Uterus (tissue), 4 donors: ENCODE results near the gene ADRA2B. TPM values are rescaled to one million over a fixed set of nuclear protein-coding genes. Genes with fewer than 3 reads are reported as not detected.
"Not testable (repeated sequence)": the region's sequence is repeated elsewhere in the genome, so short reads cannot be mapped to it uniquely, and the experiment has no call there.

Experiments
- DNase-seq, 2 donors: peaks; one replicate each; pipeline ENCODE4 v3.0.0-alpha.2; 2019 to 2020
- H3K27ac ChIP-seq, 2 donors: fragments of 200-600 bp; sonication (generic); 1 replicate in 1 of 2; 2 replicates in 1 of 2; pipeline ENCODE4 v1.5.1; 2016 to 2018
- H3K27me3 ChIP-seq, 2 donors: fragments of 200-600 bp; sonication (generic); one replicate each; pipeline ENCODE4 v1.5.1; 2018 to 2019; ENCODE audit warnings: control low read depth in 1 of 2
- H3K36me3 ChIP-seq, 2 donors: fragments of 200-600 bp; sonication (generic); one replicate each; pipeline ENCODE4 v1.5.1; 2019; ENCODE audit warnings: control low read depth in 1 of 2
- H3K4me1 ChIP-seq, 2 donors: fragments of 200-600 bp; sonication (generic); one replicate each; pipeline ENCODE4 v1.5.1; 2018 to 2019; ENCODE audit warnings: control low read depth in 1 of 2
- H3K4me3 ChIP-seq, 2 donors: fragments of 200-600 bp; sonication (generic); 1 replicate in 1 of 2; 2 replicates in 1 of 2; pipeline ENCODE4 v1.5.1; 2018 to 2019; ENCODE audit warnings: mild to moderate bottlenecking in 1 of 2
- H3K9me3 ChIP-seq, 2 donors: fragments of 200-600 bp; sonication (generic); one replicate each; pipeline ENCODE4 v1.5.1; 2019; ENCODE audit warnings: control low read depth in 1 of 2
- POLR2A ChIP-seq, 2 donors: fragments of 450-650 bp; IDR thresholded peaks; one replicate each; pipeline ENCODE4 v1.6.1; 2016; ENCODE audit warnings: antibody characterized with exemption in 2 of 2, mild to moderate bottlenecking in 1 of 2, moderate library complexity in 1 of 2
- intact Hi-C: fragments of 100-400 bp; cut with DNase I; formaldehyde crosslinking; loops from one replicate; pipeline ENCODE4 v1.15.1; 2023; ENCODE audit warnings: low total_unique reads
- total RNA-seq, 4 donors: library from RNA; depleted of rRNA in 3 of 4; stranded (reverse); fragments of >200 nt in 3 of 4; gene quantifications; one replicate each; pipeline versions ENCODE4 v1.1.0 to v1.2.4, GENCODE V29; 2014 to 2023
- TF ChIP-seq, protein P1 (sequence below), 4 experiments: fragments of 200-600 bp in 2 of 4; fragments of 450-650 bp in 2 of 4; sonication (generic) in 2 of 4; IDR thresholded peaks; one replicate each; pipeline ENCODE4 v1.5.1; 2016 to 2019; ENCODE audit warnings: antibody characterized with exemption in 4 of 4, mild to moderate bottlenecking in 2 of 4, moderate library complexity in 1 of 4
- donor health status: DM: yes; HTN: yes; CAD: no.

The ADRA2B gene
- total RNA-seq: 1 to 10 TPM in 2 of 4 donors, under 1 TPM in 1, not detected in 1; 0.51 to 5.4 (median 2.6) TPM

DNA sequence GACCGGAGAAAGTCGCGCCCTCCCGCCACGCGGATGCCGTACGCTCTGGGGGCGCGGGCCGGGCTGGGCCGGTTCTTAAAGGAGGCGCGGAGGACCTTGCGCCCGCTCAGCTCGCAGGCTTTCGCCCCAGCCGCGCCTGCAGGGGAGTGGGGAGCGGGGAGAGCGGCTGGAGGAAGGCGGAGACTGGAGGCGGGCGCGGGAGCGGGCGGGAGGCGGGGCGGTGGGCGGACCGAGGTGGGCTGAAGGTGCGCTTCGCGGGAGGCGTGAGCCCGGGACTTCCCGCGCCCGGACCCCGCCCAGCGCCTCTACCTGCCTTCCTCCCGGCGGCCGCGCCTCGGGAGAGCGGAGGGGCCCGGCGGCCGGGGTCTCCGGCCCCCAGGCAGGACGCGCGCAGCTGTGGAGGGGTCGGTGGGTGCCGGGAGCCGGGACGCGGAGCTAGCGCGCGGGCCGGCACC lies at the start of gene ADRA2B:
TSS of gene ADRA2B (minus strand) at position 148 of the 455 bp plus-strand sequence. CDS start 422 bp downstream, outside the sequence.
- Histone ChIP-seq H3K4me1 (peaks cover 0 to 13% of the 10 kb centered on the region in 2 donors), H3K4me3 (peak within 1 kb of the TSS; percentile 5 to 47), H3K9me3 (no peaks in the 10 kb centered on the region), H3K36me3 (no peaks in the 10 kb centered on the region), H3K27ac (peak within 1 kb of the TSS; percentile 10 to 41), H3K27me3 (peaks cover 0 to 12% of the 10 kb centered on the region in 2 donors)
- TF ChIP-seq POLR2A (IDR thresholded peaks at IDR 0.05): no peak
- TF ChIP-seq, protein P1, sequence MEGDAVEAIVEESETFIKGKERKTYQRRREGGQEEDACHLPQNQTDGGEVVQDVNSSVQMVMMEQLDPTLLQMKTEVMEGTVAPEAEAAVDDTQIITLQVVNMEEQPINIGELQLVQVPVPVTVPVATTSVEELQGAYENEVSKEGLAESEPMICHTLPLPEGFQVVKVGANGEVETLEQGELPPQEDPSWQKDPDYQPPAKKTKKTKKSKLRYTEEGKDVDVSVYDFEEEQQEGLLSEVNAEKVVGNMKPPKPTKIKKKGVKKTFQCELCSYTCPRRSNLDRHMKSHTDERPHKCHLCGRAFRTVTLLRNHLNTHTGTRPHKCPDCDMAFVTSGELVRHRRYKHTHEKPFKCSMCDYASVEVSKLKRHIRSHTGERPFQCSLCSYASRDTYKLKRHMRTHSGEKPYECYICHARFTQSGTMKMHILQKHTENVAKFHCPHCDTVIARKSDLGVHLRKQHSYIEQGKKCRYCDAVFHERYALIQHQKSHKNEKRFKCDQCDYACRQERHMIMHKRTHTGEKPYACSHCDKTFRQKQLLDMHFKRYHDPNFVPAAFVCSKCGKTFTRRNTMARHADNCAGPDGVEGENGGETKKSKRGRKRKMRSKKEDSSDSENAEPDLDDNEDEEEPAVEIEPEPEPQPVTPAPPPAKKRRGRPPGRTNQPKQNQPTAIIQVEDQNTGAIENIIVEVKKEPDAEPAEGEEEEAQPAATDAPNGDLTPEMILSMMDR (IDR thresholded peaks at IDR 0.05): no peak
- peak in 1 of 2 donors; percentile 36 for DNase-seq
- intact Hi-C loops: no loop called here

DNA sequence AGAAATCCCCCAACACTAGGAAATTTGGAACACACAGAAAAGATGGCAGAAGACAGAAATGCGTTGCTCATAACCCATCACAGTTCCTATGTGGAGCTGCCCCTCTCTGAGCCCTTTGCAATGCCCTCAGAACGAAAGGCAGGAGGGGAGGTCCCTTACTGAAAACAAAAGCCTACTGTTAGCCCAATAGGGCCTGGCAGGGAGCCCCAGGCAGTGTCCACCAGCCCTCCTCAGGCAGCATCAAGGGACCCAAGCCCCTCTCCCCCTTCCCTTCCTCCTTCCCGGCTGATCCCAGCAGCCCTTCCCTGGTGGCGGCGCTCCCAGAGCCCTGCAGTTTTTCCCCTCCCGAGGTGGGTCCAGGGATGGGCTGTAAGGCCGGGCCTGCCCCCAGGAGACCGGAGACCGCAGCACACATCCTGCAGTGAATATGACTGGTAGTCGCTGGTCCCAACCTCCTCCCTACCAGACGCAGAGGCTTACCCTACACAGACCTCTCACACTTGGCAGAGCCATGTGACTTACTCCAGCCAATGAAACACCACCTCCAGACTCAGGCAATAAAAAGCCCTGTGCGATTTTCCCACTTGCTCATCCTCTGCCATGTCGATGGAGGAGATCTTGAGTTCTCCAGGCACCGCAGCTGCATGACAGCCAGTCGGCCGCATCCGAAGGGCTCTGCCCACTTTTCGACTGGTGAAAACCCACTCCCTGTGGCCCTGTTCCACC lies 48.3 kb upstream of the ADRA2B start:
- Histone ChIP-seq H3K9me3 (peaks cover 0 to under 1% of the 10 kb centered on the region in 2 donors), H3K27ac (no peak overlapping the region), H3K4me1 (no peaks in the 10 kb centered on the region), H3K36me3 (no peaks in the 10 kb centered on the region), H3K4me3 (no peak overlapping the region), H3K27me3 (no peaks in the 10 kb centered on the region)
- intact Hi-C loops: no loop called here
- DNase-seq: no peak
- TF ChIP-seq, protein P1 (IDR thresholded peaks at IDR 0.05): no peak
- no peak for TF ChIP-seq POLR2A (IDR thresholded peaks at IDR 0.05)

GRCh38 chr2:96163768-96164429 lies 47.5 kb upstream of the ADRA2B start:
- Histone ChIP-seq H3K27me3 (no peaks in the 10 kb centered on the region), H3K36me3 (no peaks in the 10 kb centered on the region), H3K9me3 (no peaks in the 10 kb centered on the region), H3K4me3 (no peak overlapping the region), H3K4me1 (no peaks in the 10 kb centered on the region), H3K27ac (no peak overlapping the region)
- no peak for TF ChIP-seq POLR2A (IDR thresholded peaks at IDR 0.05)
- TF ChIP-seq, protein P1 (IDR thresholded peaks at IDR 0.05): no peak
- intact Hi-C loops: no loop called here
- no peak for DNase-seq

DNA sequence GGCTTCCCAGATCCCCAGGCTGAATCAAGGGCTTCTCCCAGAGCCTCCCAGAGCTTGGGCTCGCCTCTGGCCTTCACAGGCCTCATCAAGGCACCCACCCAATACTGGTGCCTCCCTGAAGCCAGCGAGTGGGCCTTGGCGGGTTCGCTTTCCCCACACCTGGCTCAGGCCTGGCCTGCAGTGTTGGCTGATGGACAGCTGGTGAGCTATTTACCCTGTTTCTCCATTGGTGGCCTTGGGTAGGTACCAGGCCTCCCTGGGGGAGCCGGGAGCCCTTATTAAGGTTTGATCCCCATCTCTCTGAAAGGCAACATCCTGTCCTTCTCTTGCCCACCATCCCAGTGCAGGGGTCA lies 47.0 kb upstream of the ADRA2B start:
- Histone ChIP-seq H3K9me3 (no peaks in the 10 kb centered on the region), H3K36me3 (no peaks in the 10 kb centered on the region), H3K4me1 (no peaks in the 10 kb centered on the region), H3K4me3 (no peak overlapping the region), H3K27ac (no peak overlapping the region), H3K27me3 (no peaks in the 10 kb centered on the region)
- TF ChIP-seq, protein P1 (IDR thresholded peaks at IDR 0.05): no peak
- DNase-seq: no peak
- intact Hi-C loops: no loop called here

- TF ChIP-seq POLR2A (IDR thresholded peaks at IDR 0.05): no peak
- TF ChIP-seq, protein P1 (IDR thresholded peaks at IDR 0.05): no peak
- intact Hi-C loops: no loop called here
Observed at GRCh38 chr2:96161898-96162297, 45.5 kb upstream of the ADRA2B start.

DNA sequence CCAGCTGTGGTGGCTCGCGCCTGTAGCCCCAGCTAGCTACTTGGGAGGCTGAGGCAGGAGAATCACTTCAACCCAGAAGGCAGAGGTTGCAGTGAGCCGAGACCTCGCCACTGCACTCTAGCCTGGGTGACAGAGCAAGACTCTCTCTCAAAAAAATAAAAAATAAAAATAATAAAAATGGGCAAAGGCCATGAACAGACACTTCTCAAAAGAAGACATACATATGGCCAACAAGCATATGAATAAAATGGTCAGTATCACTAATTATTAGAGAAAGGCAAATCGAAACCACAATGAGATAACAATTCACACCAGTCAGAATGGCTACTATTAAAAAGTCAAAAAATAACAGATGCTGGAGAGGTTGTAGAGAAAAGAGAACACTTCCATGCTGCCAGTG lies 44.0 kb upstream of the ADRA2B start:
- intact Hi-C loops, H3K4me1 ChIP-seq, H3K9me3 ChIP-seq, H3K27ac ChIP-seq, H3K36me3 ChIP-seq, H3K4me3 ChIP-seq, DNase-seq, H3K27me3 ChIP-seq: not testable (repeated sequence)

More at GRCh38 chr2:96161898-96162297, 45.5 kb upstream of the ADRA2B start:
- no peak overlapping the region for H3K27ac ChIP-seq
- H3K27me3 ChIP-seq: no peaks in the 10 kb centered on the region
- no peak overlapping the region for H3K4me3 ChIP-seq
- no peaks in the 10 kb centered on the region for H3K9me3 ChIP-seq
- no peaks in the 10 kb centered on the region for H3K4me1 ChIP-seq
- no peaks in the 10 kb centered on the region for H3K36me3 ChIP-seq
- no peak for DNase-seq
